UCSD-AML1 (cell line): ENCODE data around the gene NKX1-1.
"Not testable (repeated sequence)": the region's sequence is repeated elsewhere in the genome, so short reads cannot be mapped to it uniquely, and the experiment has no call there.

Experiments used
- DNase-seq: peaks from one replicate; lab custom pipeline; 2025; ENCODE audit not compliant: unreplicated experiment; lab: John Stamatoyannopoulos, UW

Gene NKX1-1

GRCh38 chr4:1406394-1406980 is at the start of gene NKX1-1:
NKX1-1 (minus strand) TSS chr4:1406442; CDS start chr4:1406442, 0 bp downstream.
- no peak for DNase-seq

GRCh38 chr4:1453731-1454130 is 47.5 kb upstream of the NKX1-1 start:
- no peak for DNase-seq

DNA sequence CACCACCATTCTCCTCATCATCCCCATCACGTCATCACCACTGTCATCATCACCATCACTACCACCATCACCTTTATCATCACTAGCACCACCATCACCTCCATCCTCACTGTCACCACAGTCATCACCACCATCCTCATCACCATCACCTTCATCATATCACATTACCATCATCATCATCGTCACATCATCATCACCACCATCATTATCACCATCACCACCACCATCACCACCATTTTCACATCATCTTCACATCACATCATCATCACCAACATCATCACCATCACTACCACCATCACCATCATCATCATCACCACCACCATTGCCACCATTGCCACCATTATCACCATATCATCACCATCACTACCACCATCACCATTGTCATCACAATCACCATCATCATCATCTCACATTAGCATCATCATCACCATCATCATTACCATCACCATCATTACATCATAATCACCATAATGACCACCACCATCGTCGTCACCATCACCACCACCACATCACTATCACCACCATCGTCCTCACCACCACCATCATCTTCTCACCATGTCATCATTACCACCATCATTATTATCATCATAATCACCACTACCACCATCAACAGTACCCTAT is 46.3 kb upstream of the NKX1-1 start:
- no peak for DNase-seq

GRCh38 chr4:1451752-1452122 is 45.5 kb upstream of the NKX1-1 start:
- no peak for DNase-seq

GRCh38 chr4:1451106-1451751 is 45.0 kb upstream of the NKX1-1 start:
- DNase-seq = no peak

DNA sequence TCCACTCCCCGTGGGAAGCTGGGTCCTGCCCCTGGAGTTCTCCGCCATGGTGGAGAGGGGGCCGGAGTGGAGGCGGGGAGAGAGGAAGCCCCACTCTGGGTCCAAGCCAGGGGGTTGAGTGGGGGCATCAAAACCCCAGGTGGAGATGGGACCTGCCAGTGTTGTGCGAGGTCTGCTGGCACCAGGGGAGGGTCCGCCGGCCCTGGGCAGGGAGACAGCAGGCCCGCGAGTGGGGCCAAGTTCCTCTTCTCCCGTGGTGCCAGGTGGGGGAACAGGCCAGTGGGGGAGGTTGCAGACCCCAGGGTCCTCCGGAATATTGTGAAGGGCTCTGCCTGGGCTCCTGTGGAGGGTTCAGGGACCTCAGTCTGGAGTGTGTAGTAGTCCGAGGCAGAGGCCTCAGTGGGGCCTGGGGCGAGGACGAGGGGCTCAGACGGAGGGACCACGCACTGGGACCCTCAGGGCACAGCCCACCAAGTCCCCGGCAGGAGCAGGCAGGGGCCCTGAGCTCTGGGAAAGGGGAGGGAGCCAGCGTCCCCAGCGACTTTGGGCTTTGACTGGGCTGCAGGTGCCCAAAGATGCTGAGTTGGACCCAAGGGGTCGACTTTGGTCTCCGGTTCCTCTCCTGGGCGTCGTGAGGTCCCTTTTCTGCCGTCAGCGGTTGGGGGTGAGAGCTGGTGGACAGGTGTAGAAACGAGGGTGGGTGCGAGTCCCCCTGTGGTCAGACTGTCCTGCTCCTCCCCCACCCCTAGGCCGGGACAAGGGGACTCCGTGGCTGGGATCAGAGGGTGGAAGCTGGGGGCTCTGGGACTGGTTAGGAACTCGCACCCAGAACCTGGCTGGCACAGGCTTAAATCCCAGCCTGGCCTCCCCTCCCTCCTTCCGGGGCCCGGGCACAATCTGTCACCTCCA is 43.8 kb upstream of the NKX1-1 start:
- DNase-seq = no peak

GRCh38 chr4:1449475-1449832 is 43.2 kb upstream of the NKX1-1 start:
- no peak for DNase-seq

GRCh38 chr4:1448589-1449420 is 42.6 kb upstream of the NKX1-1 start:
- DNase-seq = no peak

DNA sequence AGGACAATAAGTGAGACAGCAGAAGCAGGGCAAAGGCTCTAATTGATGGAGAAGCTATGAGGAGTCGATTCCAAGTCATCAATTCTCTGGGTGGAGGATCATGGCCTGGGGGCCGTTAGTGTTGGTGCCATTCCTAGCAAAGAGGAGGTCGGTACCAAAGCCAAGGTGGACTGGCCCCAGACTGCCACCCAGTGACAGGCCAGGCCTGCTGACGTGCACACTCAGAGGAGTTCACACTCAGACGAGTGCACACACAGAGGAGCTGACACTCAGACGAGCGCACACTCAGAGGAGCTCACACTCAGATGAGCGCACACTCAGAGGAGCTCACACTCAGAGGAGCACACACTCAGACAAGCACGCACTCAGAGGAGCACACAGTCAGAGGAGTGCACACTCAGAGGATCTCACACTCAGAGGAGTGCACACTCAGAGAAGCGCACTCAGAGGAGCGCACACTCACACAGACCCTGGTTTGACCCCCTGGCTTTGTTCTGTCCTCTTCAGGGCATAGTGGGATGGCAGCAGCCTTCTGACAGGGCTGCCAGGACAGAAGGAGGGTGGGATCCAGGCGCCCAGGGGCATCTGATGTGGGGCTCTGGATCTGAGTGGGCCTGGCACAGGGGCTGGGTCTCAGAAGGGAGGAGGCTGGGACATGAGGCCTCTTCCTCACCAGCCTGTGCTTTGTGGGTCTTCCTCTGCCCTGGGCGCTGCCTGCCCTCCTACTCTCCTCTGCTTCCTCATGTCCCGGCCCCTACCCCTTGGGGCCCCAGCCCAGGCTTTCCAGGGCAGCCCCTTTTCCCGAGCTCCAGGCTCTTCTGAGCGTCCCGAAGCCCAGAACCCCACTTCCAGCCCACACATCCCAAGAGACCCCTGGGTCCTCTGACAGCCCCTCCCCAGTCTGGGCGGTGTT is 41.7 kb upstream of the NKX1-1 start:
- no peak for DNase-seq

GRCh38 chr4:1446502-1447386 is 40.5 kb upstream of the NKX1-1 start:
- no peak for DNase-seq

- no peak for DNase-seq
Measured at GRCh38 chr4:1445716-1446445, 39.6 kb upstream of the NKX1-1 start.

GRCh38 chr4:1443688-1444172 is 37.5 kb upstream of the NKX1-1 start:
- not testable (repeated sequence) for DNase-seq

DNA sequence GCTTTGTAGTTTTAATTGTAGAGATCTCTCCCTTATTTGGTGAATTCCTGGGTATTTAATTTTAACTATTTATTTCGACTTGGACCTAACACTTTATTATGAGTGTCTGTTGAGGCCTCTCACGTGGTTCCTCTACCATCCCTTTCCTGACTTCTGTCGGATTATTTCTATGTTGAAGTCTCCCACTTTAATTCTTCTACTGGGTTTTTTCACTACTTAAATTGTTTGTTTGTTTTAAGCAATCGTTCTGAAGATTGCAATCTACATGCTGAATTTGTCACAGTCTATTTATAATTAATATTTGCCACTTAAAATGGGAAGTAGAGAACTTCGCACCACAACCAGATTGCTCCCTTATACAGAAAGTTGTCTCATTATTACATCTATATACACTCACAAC is 20.8 kb upstream of the NKX1-1 start:
- DNase-seq = no peak

DNA sequence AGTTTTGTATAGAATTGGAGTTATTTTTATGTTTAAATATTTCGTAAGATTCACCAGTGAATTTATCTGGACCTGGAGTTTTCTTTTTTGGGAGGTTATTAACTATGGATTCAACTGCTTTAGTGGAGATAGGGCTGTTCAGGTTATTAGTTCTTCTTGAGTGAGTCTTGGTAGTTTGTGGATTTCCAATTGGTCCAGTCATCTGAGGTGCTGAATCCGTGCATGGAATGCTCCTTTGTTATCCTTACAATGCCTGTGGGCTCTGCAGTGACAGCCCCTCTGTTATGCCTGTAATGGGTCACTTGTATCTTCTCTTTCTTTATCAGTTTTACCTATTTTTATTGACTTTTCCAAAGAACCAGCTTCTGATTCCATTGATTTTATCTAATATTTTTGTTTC is 15.4 kb upstream of the NKX1-1 start:
- no peak for DNase-seq

DNA sequence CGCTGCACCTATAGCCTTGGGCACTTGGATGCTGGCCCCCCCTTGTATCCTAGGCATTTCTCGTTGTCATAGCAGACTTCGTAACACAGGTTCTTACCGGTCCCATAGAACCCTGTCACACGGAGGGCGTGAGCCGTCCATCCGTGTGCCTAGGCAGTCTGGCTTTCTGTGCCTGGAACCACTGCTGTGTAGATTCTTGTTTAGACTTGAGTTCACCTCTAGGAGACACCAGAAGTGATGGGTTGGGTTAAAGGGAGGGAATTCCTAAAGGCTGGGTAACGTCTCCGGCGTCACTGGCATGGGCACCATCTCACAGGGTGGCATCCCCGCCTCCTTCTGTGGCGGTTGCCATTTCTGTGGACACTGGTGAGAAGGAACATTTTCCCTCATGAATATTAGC is 13.5 kb upstream of the NKX1-1 start:
- no peak for DNase-seq

DNA sequence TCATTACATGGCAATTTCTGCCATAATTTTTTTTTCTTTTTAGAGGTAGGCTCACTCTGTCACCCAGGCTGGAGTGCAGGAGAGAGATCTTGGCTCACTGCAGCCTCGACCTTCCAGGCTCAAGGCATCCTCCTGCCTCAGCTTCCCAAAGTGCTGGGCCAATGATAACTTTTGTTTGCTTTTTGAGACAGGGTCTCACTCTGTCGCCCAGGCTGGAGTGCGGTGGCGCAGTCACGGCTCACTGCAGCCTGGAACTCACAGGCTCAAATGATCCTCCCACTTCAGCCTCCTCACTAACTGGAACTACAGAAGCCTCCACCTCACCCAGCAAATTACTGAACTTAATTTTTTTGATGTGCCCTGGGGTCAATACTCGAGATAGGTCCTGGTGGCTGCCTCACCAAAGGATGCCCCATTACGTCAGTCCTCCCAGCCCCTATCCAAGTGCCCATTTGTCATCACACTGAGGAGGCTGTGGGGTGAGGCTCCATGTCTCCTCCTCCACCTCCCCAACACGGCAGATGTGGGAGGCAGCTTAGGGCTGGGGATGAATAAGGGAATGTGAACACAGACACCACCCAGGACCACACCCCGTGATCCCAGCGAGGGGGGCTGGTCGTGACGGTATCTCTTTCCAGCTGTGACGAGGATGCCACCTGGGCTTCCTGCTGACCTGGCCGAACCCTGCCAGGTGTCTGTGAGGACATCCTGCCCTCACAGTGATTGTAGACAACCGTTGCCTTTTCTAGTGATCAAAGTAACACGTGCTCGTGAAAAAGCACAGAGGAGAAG is 12.4 kb upstream of the NKX1-1 start:
- DNase-seq = no peak
